Hepatocyte (in vitro differentiated cells): ENCODE data around the gene REEP5. TPM values are rescaled to one million over a fixed set of nuclear protein-coding genes. Genes with fewer than 3 reads are reported as not detected.

Experiments
- DNase-seq: peaks from one replicate; pipeline ENCODE4 v3.0.0-alpha.2; 2016; ENCODE audit warnings: low spot score
- H2AFZ ChIP-seq: fragments of 200-600 bp; sonication (generic); 2 replicates; pipeline ENCODE4 v1.6.0; 2016; ENCODE audit warnings: antibody characterized with exemption, mild to moderate bottlenecking
- H3K27ac ChIP-seq: fragments of 200-600 bp; sonication (generic); 2 replicates; pipeline ENCODE4 v1.5.1; 2016; ENCODE audit warnings: mild to moderate bottlenecking
- H3K27me3 ChIP-seq: fragments of 200-600 bp; sonication (generic); 2 replicates; pipeline ENCODE4 v1.6.1; 2016
- H3K36me3 ChIP-seq: fragments of 200-600 bp; sonication (generic); replicated peaks from 2 replicates; pipeline ENCODE4 v1.5.1; 2016; ENCODE audit warnings: low read depth; ENCODE audit not compliant: insufficient read depth
- H3K4me1 ChIP-seq: fragments of 200-600 bp; sonication (generic); 2 replicates; pipeline ENCODE4 v1.5.1; 2016; ENCODE audit warnings: mild to moderate bottlenecking, moderate library complexity; ENCODE audit not compliant: insufficient read depth
- H3K4me2 ChIP-seq: fragments of 200-600 bp; sonication (generic); 2 replicates; pipeline ENCODE4 v1.6.0; 2016
- H3K4me3 ChIP-seq: fragments of 200-600 bp; sonication (generic); 2 replicates; pipeline ENCODE4 v1.5.1; 2016; ENCODE audit warnings: mild to moderate bottlenecking
- H3K79me2 ChIP-seq: fragments of 200-600 bp; sonication (generic); 2 replicates; pipeline ENCODE4 v1.6.0; 2017; ENCODE audit warnings: mild to moderate bottlenecking
- H3K9me2 ChIP-seq: fragments of 200-600 bp; sonication (generic); replicated peaks from 2 replicates; pipeline ENCODE4 v1.6.0; 2017; ENCODE audit warnings: mild to moderate bottlenecking; ENCODE audit not compliant: insufficient read depth
- H3K9me3 ChIP-seq: fragments of 200-600 bp; sonication (generic); 2 replicates; pipeline ENCODE4 v1.5.1; 2016; ENCODE audit warnings: low read depth, mild to moderate bottlenecking
- H4K20me1 ChIP-seq: fragments of 200-600 bp; sonication (generic); 2 replicates; pipeline ENCODE4 v1.6.0; 2016; ENCODE audit warnings: mild to moderate bottlenecking; ENCODE audit not compliant: insufficient read depth, poor library complexity, severe bottlenecking
- EZH2 ChIP-seq: fragments of 200-600 bp; sonication (generic); IDR thresholded peaks from 2 replicates; pipeline ENCODE4 v1.6.1; 2016; ENCODE audit warnings: antibody characterized with exemption, mild to moderate bottlenecking, borderline replicate concordance
- EZH2phosphoT487 ChIP-seq: fragments of 200-600 bp; sonication (generic); IDR thresholded peaks from one replicate; pipeline ENCODE4 v1.6.1; 2018; ENCODE audit warnings: antibody characterized with exemption, mild to moderate bottlenecking, low read depth, moderate library complexity; ENCODE audit not compliant: unreplicated experiment, severe bottlenecking
- WGBS: methylation state at CpG from one replicate; pipeline ENCODE4 v1.1.6; 2016; ENCODE audit warnings: low lambda C conversion rate; ENCODE audit errors: missing lambda C conversion rate; 5-methylcytosine and 5-hydroxymethylcytosine counted together
- polyA plus RNA-seq: library from polyadenylated mRNA; unstranded; fragments of >200 nt; fragmentation: Nextera tagmentation; extraction: Ambion mirVana; gene quantifications from 2 replicates; pipeline ENCODE4 v1.2.1, GENCODE V29; 2016
- total RNA-seq: library from RNA; depleted of rRNA; stranded (reverse); fragments of >200 nt; gene quantifications from 2 replicates; pipeline ENCODE4 v1.2.3, GENCODE V29; 2014
- TF ChIP-seq, protein P1 (sequence below): fragments of 200-600 bp; sonication (generic); IDR thresholded peaks from 2 replicates; pipeline ENCODE4 v1.5.1; 2016; ENCODE audit warnings: antibody characterized with exemption, mild to moderate bottlenecking; ENCODE audit not compliant: poor library complexity

REEP5 gene
- total and polyA plus RNA-seq, 2 experiments from 2014 or later: 57.3 to 208 TPM

DNA sequence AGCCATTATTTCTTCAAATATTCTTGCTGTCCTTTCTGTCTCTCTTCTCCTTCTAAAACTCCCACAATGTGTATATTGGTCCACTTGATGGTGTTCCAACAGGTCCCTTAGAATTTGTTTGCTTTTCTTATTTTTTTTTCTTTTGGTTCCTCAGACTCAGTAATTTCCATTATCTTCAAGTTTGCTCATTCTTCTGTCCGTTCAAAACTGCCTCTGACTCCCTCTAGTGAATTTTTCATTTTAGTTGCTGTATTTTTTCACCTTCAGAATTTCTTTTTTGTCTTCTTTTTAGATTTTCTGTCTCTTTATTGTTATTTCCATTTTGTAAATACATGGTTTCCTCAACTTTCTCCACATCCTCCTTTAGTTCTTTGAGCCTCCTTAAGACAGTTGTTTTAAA lies 67.4 kb downstream of the REEP5 start:
- TF ChIP-seq EZH2 (no peak), EZH2phosphoT487 (no peak)
- TF ChIP-seq, protein P1, sequence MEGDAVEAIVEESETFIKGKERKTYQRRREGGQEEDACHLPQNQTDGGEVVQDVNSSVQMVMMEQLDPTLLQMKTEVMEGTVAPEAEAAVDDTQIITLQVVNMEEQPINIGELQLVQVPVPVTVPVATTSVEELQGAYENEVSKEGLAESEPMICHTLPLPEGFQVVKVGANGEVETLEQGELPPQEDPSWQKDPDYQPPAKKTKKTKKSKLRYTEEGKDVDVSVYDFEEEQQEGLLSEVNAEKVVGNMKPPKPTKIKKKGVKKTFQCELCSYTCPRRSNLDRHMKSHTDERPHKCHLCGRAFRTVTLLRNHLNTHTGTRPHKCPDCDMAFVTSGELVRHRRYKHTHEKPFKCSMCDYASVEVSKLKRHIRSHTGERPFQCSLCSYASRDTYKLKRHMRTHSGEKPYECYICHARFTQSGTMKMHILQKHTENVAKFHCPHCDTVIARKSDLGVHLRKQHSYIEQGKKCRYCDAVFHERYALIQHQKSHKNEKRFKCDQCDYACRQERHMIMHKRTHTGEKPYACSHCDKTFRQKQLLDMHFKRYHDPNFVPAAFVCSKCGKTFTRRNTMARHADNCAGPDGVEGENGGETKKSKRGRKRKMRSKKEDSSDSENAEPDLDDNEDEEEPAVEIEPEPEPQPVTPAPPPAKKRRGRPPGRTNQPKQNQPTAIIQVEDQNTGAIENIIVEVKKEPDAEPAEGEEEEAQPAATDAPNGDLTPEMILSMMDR: no peak
- no peak overlapping the region for H3K4me2 ChIP-seq
- no peaks in the 10 kb centered on the region for H3K79me2 ChIP-seq
- 67% methylated on average over 1 of the region's 1 CpG for WGBS
- H3K4me1 ChIP-seq: no peaks in the 10 kb centered on the region
- no peak overlapping the region for H3K27ac ChIP-seq
- no peaks in the 10 kb centered on the region for H3K27me3 ChIP-seq
- no peaks in the 10 kb centered on the region for H3K9me2 ChIP-seq
- H3K4me3 ChIP-seq: no peak overlapping the region
- no peaks in the 10 kb centered on the region for H3K36me3 ChIP-seq
- H3K9me3 ChIP-seq: no peaks in the 10 kb centered on the region
- no peaks in the 10 kb centered on the region for H4K20me1 ChIP-seq
- DNase-seq: no peak
- H2AFZ ChIP-seq: no peak overlapping the region

DNA sequence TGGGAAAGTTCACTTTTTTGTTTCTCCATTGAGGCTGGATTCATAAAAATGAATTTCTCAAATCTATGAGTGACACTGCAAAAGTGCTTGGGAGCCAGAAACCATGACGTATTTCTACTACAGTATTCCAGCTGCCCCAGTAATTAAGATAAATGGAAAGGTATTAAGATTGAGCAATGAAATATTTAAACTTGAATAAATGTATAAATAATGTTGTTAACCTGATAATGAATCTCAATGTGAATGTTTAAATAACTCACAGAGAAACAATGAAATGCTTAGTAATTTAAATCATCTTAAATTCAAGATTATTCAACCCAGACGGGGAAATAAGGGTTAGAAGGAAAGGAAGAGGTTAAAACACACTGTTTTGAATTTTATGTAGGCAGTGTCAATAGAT lies 72.1 kb downstream of the REEP5 start:
- H3K4me3 ChIP-seq: no peak overlapping the region
- TF ChIP-seq, protein P1: no peak
- TF ChIP-seq EZH2 (no peak), EZH2phosphoT487 (no peak)
- no peaks in the 10 kb centered on the region for H3K9me2 ChIP-seq
- no peak for DNase-seq
- H3K27ac ChIP-seq: no peak overlapping the region
- H2AFZ ChIP-seq: no peak overlapping the region
- no peak overlapping the region for H3K4me2 ChIP-seq
- no peaks in the 10 kb centered on the region for H3K36me3 ChIP-seq
- no peaks in the 10 kb centered on the region for H3K4me1 ChIP-seq
- H3K79me2 ChIP-seq: no peaks in the 10 kb centered on the region
- no peaks in the 10 kb centered on the region for H4K20me1 ChIP-seq
- no peaks in the 10 kb centered on the region for H3K9me3 ChIP-seq
- 84% methylated on average over 2 of the region's 2 CpGs for WGBS
- no peaks in the 10 kb centered on the region for H3K27me3 ChIP-seq

DNA sequence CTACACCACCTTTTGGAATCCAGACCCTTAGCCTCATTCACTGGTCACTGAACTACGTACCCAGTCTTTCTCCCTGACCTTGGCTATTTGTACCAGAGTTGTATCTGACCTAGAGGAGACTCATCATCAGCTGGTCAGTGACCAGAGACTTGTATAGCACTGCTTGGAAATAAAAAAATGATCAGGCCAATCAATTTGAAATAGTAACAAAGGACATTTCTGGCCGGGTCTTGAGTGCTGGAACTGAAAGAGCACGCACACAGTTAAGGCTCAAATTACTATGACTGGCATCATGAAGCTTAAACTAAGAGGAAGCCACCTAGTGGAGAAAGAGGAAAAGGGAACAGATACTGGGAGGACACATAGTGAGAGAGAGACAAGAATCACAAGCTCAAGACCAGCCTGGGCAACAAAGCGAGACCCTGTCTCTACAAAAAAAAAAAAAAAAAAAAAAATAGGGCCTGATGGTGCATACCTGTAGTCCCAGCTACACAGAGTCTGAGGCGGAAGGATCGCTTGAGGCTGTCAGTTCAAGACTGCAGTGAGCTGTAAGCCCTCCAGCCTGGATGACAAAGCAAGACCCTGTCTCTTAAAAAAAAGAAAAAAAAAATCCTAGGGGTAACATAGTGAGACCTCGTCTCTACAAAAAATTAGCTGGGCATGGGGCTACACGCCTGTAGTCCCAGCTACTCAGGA lies 73.8 kb downstream of the REEP5 start:
- Histone ChIP-seq H3K9me2 (no peaks in the 10 kb centered on the region), H2AFZ (no peak overlapping the region), H3K27me3 (no peaks in the 10 kb centered on the region), H3K4me2 (peak overlapping the region; percentile 23), H3K4me1 (no peaks in the 10 kb centered on the region), H3K36me3 (no peaks in the 10 kb centered on the region), H3K4me3 (no peak overlapping the region), H3K9me3 (no peaks in the 10 kb centered on the region), H3K27ac (no peak overlapping the region), H4K20me1 (no peaks in the 10 kb centered on the region), H3K79me2 (no peaks in the 10 kb centered on the region)
- DNase-seq: peak; percentile 67
- 57% methylated on average over 8 of the region's 8 CpGs for WGBS
- TF ChIP-seq EZH2phosphoT487: no peak
- no peak for TF ChIP-seq EZH2
- TF ChIP-seq, protein P1: peak; percentile 59
